GM12874 (cell line): ENCODE results near the gene PTTG1IP.

Experiments
- TF ChIP-seq, protein P1 (sequence below): IDR thresholded peaks from 2 replicates; pipeline ENCODE4 v1.5.1; 2011; ENCODE audit warnings: low read depth, mild to moderate bottlenecking, control low read depth, low read length, moderate library complexity; ENCODE audit not compliant: insufficient read depth

Gene PTTG1IP

GRCh38 chr21:44866780-44867179 is 6.7 kb downstream of the PTTG1IP start:
- TF ChIP-seq, protein P1, sequence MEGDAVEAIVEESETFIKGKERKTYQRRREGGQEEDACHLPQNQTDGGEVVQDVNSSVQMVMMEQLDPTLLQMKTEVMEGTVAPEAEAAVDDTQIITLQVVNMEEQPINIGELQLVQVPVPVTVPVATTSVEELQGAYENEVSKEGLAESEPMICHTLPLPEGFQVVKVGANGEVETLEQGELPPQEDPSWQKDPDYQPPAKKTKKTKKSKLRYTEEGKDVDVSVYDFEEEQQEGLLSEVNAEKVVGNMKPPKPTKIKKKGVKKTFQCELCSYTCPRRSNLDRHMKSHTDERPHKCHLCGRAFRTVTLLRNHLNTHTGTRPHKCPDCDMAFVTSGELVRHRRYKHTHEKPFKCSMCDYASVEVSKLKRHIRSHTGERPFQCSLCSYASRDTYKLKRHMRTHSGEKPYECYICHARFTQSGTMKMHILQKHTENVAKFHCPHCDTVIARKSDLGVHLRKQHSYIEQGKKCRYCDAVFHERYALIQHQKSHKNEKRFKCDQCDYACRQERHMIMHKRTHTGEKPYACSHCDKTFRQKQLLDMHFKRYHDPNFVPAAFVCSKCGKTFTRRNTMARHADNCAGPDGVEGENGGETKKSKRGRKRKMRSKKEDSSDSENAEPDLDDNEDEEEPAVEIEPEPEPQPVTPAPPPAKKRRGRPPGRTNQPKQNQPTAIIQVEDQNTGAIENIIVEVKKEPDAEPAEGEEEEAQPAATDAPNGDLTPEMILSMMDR: no peak

GRCh38 chr21:44865561-44866280 is 7.8 kb downstream of the PTTG1IP start:
- TF ChIP-seq, protein P1: no peak

GRCh38 chr21:44862869-44863685 is 10.4 kb downstream of the PTTG1IP start:
- TF ChIP-seq, protein P1: no peak

DNA sequence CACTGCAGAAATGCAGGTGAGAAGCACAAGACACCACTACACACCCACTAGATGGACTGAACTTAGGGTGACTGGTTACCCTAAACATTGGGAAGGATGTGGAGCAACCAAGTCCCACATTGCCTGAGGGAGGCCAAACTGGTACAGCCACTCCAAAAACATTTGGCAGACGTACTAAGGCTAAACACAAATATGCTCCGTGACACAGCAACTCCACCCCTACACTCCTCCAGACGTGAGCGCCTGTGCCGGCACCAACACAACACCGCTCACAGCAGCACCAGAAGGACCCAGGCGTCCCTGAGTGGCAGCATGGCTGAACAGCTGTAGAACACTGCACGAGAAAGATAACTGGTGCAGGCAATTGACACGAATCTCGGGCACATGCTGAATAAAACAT is 14.7 kb downstream of the PTTG1IP start:
- TF ChIP-seq, protein P1: no peak

DNA sequence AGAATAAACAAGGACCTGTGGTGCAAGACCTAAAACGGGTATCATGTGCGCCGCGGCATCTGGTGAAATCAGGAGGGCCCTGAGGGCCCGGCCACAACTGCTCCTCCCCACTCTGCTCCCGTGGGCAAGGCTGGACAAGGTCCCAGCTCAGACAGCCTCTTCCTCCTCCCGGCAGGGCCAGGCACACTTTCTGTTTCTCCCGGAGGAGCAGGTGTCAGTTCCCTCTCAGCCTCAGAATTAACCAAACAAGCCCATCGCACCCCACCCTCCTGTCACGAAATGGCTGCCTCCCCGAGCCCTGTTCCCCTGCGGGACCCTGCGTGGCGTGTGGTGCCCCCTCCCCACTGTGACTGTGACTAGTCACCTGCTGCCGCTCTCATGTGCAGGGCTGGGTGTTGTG is 15.2 kb downstream of the PTTG1IP start:
- TF ChIP-seq, protein P1: no peak

GRCh38 chr21:44857127-44857892 is 16.2 kb downstream of the PTTG1IP start:
- TF ChIP-seq, protein P1: no peak

- TF ChIP-seq, protein P1: no peak
Observed at GRCh38 chr21:44856131-44856530, 17.4 kb downstream of the PTTG1IP start.
